Measurements from ENCODE around the gene LRRIQ3. TPM values are rescaled to one million over a fixed set of nuclear protein-coding genes. Genes with fewer than 3 reads are reported as not detected.

Gene LRRIQ3
- total and polyA plus RNA-seq, 2 of the 13 experiments (the other 11 are each of a cell fraction or from before 2014, with no cell fraction given) = 1.1 to 1.3 TPM

GRCh38 chr1:74197657-74198552 is at the start of gene LRRIQ3, which contains the start of gene FPGT (continued):
- TF ChIP-seq TIGD3 (CRISPR knock-in tag; IDR thresholded peaks at IDR 0.05; ENCODE audit: borderline replicate concordance) = no peak
- no peak for TF ChIP-seq ZNF101 (CRISPR knock-in tag; IDR thresholded peaks at IDR 0.05; ENCODE audit: borderline replicate concordance, low read depth)
- TF ChIP-seq REPIN1 (CRISPR knock-in tag; IDR thresholded peaks at IDR 0.05; ENCODE audit: borderline replicate concordance, low read depth) = no peak
- peak; percentile 92 for TF ChIP-seq ZMYM4 (CRISPR knock-in tag; IDR thresholded peaks at IDR 0.05)
- TF ChIP-seq MLXIP (CRISPR knock-in tag; IDR thresholded peaks at IDR 0.05; ENCODE audit: borderline replicate concordance) = no peak
- peak; percentile 88 for TF ChIP-seq PHF20 (CRISPR knock-in tag; IDR thresholded peaks at IDR 0.05)
- TF ChIP-seq PATZ1 (CRISPR knock-in tag; IDR thresholded peaks at IDR 0.05) = peak; percentile 34; the same call in 1 of the 2 replicates
- TF ChIP-seq ZNF460 (CRISPR knock-in tag; IDR thresholded peaks at IDR 0.05; ENCODE audit: borderline replicate concordance) = no peak
- TF ChIP-seq ZNF713 (CRISPR knock-in tag; IDR thresholded peaks at IDR 0.05) = 0 out of 2 replicates have a peak, but pooled peaks have one; percentile 36
- no peak for TF ChIP-seq ZNF20 (CRISPR knock-in tag; IDR thresholded peaks at IDR 0.05)
- peak; percentile 52; the same call in 1 of the 2 replicates for TF ChIP-seq ZNF441 (CRISPR knock-in tag; IDR thresholded peaks at IDR 0.05; ENCODE audit: borderline replicate concordance)
- no peak for TF ChIP-seq CCDC6 (CRISPR knock-in tag; IDR thresholded peaks at IDR 0.05)
- TF ChIP-seq IRF2 (CRISPR knock-in tag; IDR thresholded peaks at IDR 0.05) = peak; percentile 46; the same call in 1 of the 2 replicates
- TF ChIP-seq NR2C2 (CRISPR knock-in tag; IDR thresholded peaks at IDR 0.05; ENCODE audit: borderline replicate concordance) = no peak
- TF ChIP-seq ZNF607 (CRISPR knock-in tag; IDR thresholded peaks at IDR 0.05; ENCODE audit: borderline replicate concordance) = peak; percentile 53; the same call in 1 of the 2 replicates
- TF ChIP-seq, protein P1, sequence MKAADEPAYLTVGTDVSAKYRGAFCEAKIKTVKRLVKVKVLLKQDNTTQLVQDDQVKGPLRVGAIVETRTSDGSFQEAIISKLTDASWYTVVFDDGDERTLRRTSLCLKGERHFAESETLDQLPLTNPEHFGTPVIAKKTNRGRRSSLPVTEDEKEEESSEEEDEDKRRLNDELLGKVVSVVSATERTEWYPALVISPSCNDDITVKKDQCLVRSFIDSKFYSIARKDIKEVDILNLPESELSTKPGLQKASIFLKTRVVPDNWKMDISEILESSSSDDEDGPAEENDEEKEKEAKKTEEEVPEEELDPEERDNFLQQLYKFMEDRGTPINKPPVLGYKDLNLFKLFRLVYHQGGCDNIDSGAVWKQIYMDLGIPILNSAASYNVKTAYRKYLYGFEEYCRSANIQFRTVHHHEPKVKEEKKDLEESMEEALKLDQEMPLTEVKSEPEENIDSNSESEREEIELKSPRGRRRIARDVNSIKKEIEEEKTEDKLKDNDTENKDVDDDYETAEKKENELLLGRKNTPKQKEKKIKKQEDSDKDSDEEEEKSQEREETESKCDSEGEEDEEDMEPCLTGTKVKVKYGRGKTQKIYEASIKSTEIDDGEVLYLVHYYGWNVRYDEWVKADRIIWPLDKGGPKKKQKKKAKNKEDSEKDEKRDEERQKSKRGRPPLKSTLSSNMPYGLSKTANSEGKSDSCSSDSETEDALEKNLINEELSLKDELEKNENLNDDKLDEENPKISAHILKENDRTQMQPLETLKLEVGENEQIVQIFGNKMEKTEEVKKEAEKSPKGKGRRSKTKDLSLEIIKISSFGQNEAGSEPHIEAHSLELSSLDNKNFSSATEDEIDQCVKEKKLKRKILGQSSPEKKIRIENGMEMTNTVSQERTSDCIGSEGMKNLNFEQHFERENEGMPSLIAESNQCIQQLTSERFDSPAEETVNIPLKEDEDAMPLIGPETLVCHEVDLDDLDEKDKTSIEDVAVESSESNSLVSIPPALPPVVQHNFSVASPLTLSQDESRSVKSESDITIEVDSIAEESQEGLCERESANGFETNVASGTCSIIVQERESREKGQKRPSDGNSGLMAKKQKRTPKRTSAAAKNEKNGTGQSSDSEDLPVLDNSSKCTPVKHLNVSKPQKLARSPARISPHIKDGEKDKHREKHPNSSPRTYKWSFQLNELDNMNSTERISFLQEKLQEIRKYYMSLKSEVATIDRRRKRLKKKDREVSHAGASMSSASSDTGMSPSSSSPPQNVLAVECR (CRISPR knock-in tag; IDR thresholded peaks at IDR 0.05; ENCODE audit: borderline replicate concordance) = peak; percentile 73; the same call in 1 of the 2 replicates
- TF ChIP-seq NFYB (CRISPR knock-in tag; IDR thresholded peaks at IDR 0.05) = no peak
